PC-3 (cell line): ENCODE measurements around the gene DIAPH3. TPM values are rescaled to one million over a fixed set of nuclear protein-coding genes. Genes with fewer than 3 reads are reported as not detected.

Experiments used
- ATAC-seq: fragments of 200-7000 bp; cut with Tn5 transposase; 2 replicates; pipeline ENCODE4 v1.9.1; 2020; ENCODE audit warnings: mild to moderate bottlenecking, moderate library complexity
- BruUV-seq: library from RNA; stranded (reverse); fragments of 400-500 nt; replicated peaks from 2 replicates; lab custom pipeline; 2021; lab: Mats Ljungman, UMichigan
- CTCF ChIA-PET: fragments of 300-600 bp; sonication (Branson Sonifier 250); formaldehyde crosslinking; loops from one replicate; lab custom pipeline; 2022; ENCODE audit warnings: antibody characterized with exemption; lab: Charles Lee
- POLR2A ChIA-PET: fragments of 300-600 bp; sonication (Branson Sonifier 250); formaldehyde crosslinking; loops from one replicate; lab custom pipeline; 2022; ENCODE audit warnings: antibody characterized with exemption; ENCODE audit not compliant: unreplicated experiment; lab: Charles Lee
- DNase-seq: peaks from one replicate; pipeline ENCODE4 v3.0.0-alpha.2; 2015
- H2AFZ ChIP-seq: fragments of 300-600 bp; sonication (generic); 2 replicates; pipeline ENCODE4 v1.6.0; 2016; ENCODE audit warnings: antibody characterized with exemption, low read length
- H3F3A ChIP-seq: fragments of 300-600 bp; sonication (generic); one replicate; pipeline ENCODE4 v1.6.0; 2017; ENCODE audit warnings: antibody characterized with exemption, low read length, control low read depth, mild to moderate bottlenecking; ENCODE audit not compliant: unreplicated experiment
- H3K27ac ChIP-seq: fragments of 300-600 bp; sonication (generic); 2 replicates; pipeline ENCODE4 v1.5.1; 2016; ENCODE audit warnings: mild to moderate bottlenecking, low read length
- H3K27me3 ChIP-seq: fragments of 300-600 bp; sonication (generic); 2 replicates; pipeline ENCODE4 v1.6.1; 2016; ENCODE audit warnings: low read length, mixed read lengths
- H3K36me3 ChIP-seq: fragments of 300-600 bp; sonication (generic); 2 replicates; pipeline ENCODE4 v1.6.1; 2016; ENCODE audit warnings: low read depth, mixed run types, low read length, mixed read lengths
- H3K4me1 ChIP-seq: fragments of 300-600 bp; sonication (generic); 2 replicates; pipeline ENCODE4 v1.5.1; 2016; ENCODE audit warnings: low read length; ENCODE audit not compliant: insufficient read depth
- H3K4me2 ChIP-seq: fragments of 300-600 bp; sonication (generic); 2 replicates; pipeline ENCODE4 v1.6.0; 2016; ENCODE audit warnings: low read length
- H3K4me3 ChIP-seq: fragments of 300-600 bp; sonication (generic); 2 replicates; pipeline ENCODE4 v1.5.1; 2016; ENCODE audit warnings: mild to moderate bottlenecking, low read length, mixed read lengths
- H3K79me2 ChIP-seq: fragments of 300-600 bp; sonication (generic); 2 replicates; pipeline ENCODE4 v1.6.1; 2017; ENCODE audit warnings: low read length, mixed read lengths
- H3K9ac ChIP-seq: fragments of 300-600 bp; sonication (generic); 2 replicates; pipeline ENCODE4 v1.6.0; 2016; ENCODE audit warnings: mild to moderate bottlenecking, low read length
- H3K9me2 ChIP-seq: fragments of 300-600 bp; sonication (generic); replicated peaks from 2 replicates; pipeline ENCODE4 v1.6.1; 2016; ENCODE audit warnings: mixed run types, low read length, mixed read lengths
- H3K9me3 ChIP-seq: fragments of 300-600 bp; sonication (generic); 2 replicates; pipeline ENCODE4 v1.6.1; 2016; ENCODE audit warnings: low read length, mixed read lengths
- H4K20me1 ChIP-seq: fragments of 300-600 bp; sonication (generic); 2 replicates; pipeline ENCODE4 v1.6.1; 2016; ENCODE audit warnings: low read length, mixed read lengths
- EZH2 ChIP-seq: fragments of 300-600 bp; sonication (generic); IDR thresholded peaks from one replicate; pipeline ENCODE4 v1.6.1; 2017; ENCODE audit warnings: antibody characterized with exemption, mild to moderate bottlenecking, low read length; ENCODE audit not compliant: unreplicated experiment
- EZH2phosphoT487 ChIP-seq: fragments of 300-600 bp; sonication (generic); IDR thresholded peaks from 2 replicates; pipeline ENCODE4 v1.6.1; 2018; ENCODE audit warnings: mild to moderate bottlenecking, antibody characterized with exemption, low read length, borderline replicate concordance
- intact Hi-C: fragments of 100-400 bp; cut with micrococcal nuclease; formaldehyde crosslinking; loops from 2 replicates; pipeline ENCODE4 v1.9.0; 2023
- total RNA-seq: library from RNA; depleted of rRNA; stranded (reverse); fragments of >200 nt; gene quantifications from 2 replicates; pipeline ENCODE4 v1.2.3, GENCODE V29; 2014
- TF ChIP-seq, protein P1 (sequence below): fragments of 300-600 bp; sonication (generic); conservative IDR thresholded peaks from 2 replicates; pipeline ENCODE4 v1.5.1; 2017; ENCODE audit warnings: antibody characterized with exemption, low read depth, mild to moderate bottlenecking, low read length

Gene DIAPH3
- total RNA-seq, 1 experiment from 2014 or later, result 7.6 TPM

DNA sequence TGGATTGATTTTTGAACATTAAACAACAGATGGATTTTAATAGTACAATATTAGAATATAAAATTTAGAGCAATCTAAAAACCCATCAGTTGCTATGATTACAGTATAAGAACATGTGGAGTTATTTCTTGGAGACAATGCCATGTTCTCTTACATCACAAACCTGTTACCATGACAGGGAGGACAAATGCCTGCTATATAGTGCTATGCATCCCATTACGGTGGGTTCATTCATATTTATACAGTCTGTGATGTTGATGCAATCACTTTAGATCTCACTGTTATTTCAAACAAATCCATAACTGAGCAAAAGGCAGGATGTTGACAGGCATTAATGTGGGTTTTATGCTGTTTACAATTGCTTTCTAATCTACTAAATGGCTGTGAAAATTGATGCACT, 467.5 kb downstream of the DIAPH3 start:
- Histone ChIP-seq H3K9me2 (no peaks in the 10 kb centered on the region), H4K20me1 (no peaks in the 10 kb centered on the region), H3K79me2 (no peaks in the 10 kb centered on the region), H3K9ac (no peak overlapping the region), H3K36me3 (no peaks in the 10 kb centered on the region), H3K4me2 (no peak overlapping the region), H3K4me1 (no peaks in the 10 kb centered on the region), H3K9me3 (no peaks in the 10 kb centered on the region), H2AFZ (no peak overlapping the region), H3F3A (no peaks in the 10 kb centered on the region), H3K4me3 (no peak overlapping the region), H3K27ac (no peak overlapping the region), H3K27me3 (no peaks in the 10 kb centered on the region)
- ChIA-PET POLR2A (no interaction called here), CTCF (no interaction called here)
- DNase-seq (no peak), ATAC-seq (no peak)
- TF ChIP-seq EZH2phosphoT487 (no peak), EZH2 (no peak)
- TF ChIP-seq, protein P1, sequence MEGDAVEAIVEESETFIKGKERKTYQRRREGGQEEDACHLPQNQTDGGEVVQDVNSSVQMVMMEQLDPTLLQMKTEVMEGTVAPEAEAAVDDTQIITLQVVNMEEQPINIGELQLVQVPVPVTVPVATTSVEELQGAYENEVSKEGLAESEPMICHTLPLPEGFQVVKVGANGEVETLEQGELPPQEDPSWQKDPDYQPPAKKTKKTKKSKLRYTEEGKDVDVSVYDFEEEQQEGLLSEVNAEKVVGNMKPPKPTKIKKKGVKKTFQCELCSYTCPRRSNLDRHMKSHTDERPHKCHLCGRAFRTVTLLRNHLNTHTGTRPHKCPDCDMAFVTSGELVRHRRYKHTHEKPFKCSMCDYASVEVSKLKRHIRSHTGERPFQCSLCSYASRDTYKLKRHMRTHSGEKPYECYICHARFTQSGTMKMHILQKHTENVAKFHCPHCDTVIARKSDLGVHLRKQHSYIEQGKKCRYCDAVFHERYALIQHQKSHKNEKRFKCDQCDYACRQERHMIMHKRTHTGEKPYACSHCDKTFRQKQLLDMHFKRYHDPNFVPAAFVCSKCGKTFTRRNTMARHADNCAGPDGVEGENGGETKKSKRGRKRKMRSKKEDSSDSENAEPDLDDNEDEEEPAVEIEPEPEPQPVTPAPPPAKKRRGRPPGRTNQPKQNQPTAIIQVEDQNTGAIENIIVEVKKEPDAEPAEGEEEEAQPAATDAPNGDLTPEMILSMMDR, result no peak
- BruUV-seq, result no TSS peak
- intact Hi-C loops, result no loop called here

DNA sequence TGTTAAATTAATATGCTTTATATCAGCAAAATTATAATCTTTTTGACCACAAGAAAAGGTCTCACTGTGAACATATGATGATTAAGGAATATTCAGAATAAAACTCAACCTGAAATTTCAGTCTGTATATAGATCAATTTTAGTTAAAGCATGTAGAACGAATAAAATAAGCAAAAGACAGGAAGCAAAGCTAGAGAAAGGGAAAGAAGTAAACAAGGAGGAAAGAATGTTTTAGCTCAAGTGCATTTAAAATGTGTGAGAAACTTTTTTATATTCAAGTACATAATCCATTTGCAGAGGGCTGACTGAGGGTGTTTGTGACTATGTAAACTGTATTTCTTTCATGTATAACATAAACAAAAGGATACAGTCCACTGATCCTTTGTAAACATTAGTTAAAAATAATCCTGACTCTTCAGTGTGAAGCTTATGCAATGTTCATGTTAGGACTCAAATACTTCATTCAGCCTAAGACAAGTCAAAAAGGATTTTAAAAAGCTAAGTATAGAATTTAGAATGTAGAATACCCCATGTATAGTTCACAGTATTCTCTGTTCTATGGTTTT, 472.1 kb downstream of the DIAPH3 start:
- H3K4me2 ChIP-seq, result no peak overlapping the region
- no peak for TF ChIP-seq EZH2
- TF ChIP-seq, protein P1, result no peak
- TF ChIP-seq EZH2phosphoT487, result no peak
- no peaks in the 10 kb centered on the region for H3K9me3 ChIP-seq
- ChIA-PET CTCF (interaction anchor here (0.6 kb wide), 1 partner anchor 726 kb away, joined by 11 read pairs; no protein-coding TSS in a partner anchor), POLR2A (interaction anchor here (0.6 kb wide), 1 partner anchor 202 kb away, joined by 5 read pairs; no protein-coding TSS in a partner anchor)
- no peaks in the 10 kb centered on the region for H3K4me1 ChIP-seq
- no peak overlapping the region for H3K4me3 ChIP-seq
- no peaks in the 10 kb centered on the region for H3K79me2 ChIP-seq
- no peaks in the 10 kb centered on the region for H3K36me3 ChIP-seq
- no TSS peak for BruUV-seq
- H3K9me2 ChIP-seq, result no peaks in the 10 kb centered on the region
- no peak overlapping the region for H3K27ac ChIP-seq
- no peaks in the 10 kb centered on the region for H3F3A ChIP-seq
- ATAC-seq (no peak), DNase-seq (no peak)
- no peak overlapping the region for H2AFZ ChIP-seq
- H3K9ac ChIP-seq, result no peak overlapping the region
- intact Hi-C loops, result no loop called here
- no peaks in the 10 kb centered on the region for H4K20me1 ChIP-seq
- no peaks in the 10 kb centered on the region for H3K27me3 ChIP-seq

- no peaks in the 10 kb centered on the region for H3K9me3 ChIP-seq
- no peaks in the 10 kb centered on the region for H3K79me2 ChIP-seq
- no TSS peak for BruUV-seq
- H3K27ac ChIP-seq, result no peak overlapping the region
- H3K36me3 ChIP-seq, result no peaks in the 10 kb centered on the region
- no peak overlapping the region for H3K4me2 ChIP-seq
- H2AFZ ChIP-seq, result no peak overlapping the region
- CTCF ChIA-PET, result no interaction called here
- no peaks in the 10 kb centered on the region for H3K4me1 ChIP-seq
- intact Hi-C loops, result no loop called here
- H3K4me3 ChIP-seq, result no peak overlapping the region
- H3K27me3 ChIP-seq, result no peaks in the 10 kb centered on the region
- no peak for ATAC-seq
- no peaks in the 10 kb centered on the region for H3F3A ChIP-seq
- H3K9me2 ChIP-seq, result no peaks in the 10 kb centered on the region
- H3K9ac ChIP-seq, result no peak overlapping the region
- TF ChIP-seq EZH2 (no peak), EZH2phosphoT487 (no peak)
- TF ChIP-seq, protein P1, result no peak
- POLR2A ChIA-PET, result interaction anchor here (0.6 kb wide), 1 partner anchor 34 kb away, joined by 5 read pairs; no protein-coding TSS in a partner anchor
- H4K20me1 ChIP-seq, result no peaks in the 10 kb centered on the region
- DNase-seq, result no peak
Observed at GRCh38 chr13:59690857-59691500, 472.7 kb downstream of the DIAPH3 start.
